Measurements from ENCODE around the gene IL17RD.
"Not testable (repeated sequence)": the region's sequence is repeated elsewhere in the genome, so short reads cannot be mapped to it uniquely, and the experiment has no call there.

The IL17RD gene

DNA sequence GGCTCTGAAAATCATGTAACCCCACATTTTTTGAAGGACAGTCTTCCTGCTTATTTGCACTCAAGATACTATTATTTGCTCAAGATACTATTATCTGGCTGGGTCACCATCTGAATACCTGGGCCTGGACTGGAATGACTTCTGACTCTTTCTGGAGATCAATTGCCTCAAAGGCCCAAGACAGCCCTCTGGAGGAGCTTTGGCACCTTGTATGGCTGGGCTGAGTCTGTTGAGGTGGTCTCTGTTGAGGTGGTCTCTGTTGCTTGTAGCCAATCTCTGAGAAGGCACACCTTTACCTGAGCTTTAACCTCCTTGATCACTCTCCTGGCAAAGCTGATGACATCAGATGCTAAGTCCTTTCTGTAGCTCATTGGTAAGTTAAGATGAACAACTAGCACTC, 71.7 kb downstream of the IL17RD start:
- DNase-seq (ENCODE audit: low read depth): no peak

DNA sequence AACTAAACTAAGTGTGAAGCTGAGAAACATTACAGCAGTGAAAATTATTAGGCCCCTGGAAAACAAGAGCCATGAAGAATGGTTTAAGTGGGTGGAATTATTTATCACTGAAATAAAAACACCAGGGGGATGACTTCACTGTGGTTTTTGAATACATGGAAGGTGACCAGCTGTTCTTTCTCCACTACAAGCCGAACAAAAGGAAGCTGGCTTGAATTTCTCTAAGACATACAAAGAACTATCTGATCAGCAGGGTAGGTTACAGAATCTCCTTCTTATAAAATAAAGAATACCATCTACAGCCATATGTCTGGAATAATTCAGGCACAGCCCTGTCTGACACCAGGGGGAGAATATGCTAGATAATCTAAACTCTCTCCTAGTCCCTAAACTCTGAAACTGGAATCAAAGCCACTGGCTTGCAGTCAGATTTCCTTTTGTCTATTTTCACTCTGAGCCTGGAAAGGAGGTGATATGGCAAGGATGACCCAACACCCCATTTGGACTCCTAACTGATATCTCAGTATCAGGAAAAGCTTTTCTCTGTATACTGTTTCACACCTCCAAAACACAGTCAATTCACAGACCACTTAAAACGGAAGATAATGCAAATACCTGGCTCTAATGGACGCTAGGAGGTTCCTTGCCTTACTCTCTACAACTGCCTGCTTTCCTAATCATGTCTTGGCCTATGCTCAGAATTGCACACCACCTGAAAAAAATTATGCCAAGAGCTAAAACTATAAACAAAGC, 73.5 kb downstream of the IL17RD start:
- DNase-seq (ENCODE audit: low read depth): no peak

DNA sequence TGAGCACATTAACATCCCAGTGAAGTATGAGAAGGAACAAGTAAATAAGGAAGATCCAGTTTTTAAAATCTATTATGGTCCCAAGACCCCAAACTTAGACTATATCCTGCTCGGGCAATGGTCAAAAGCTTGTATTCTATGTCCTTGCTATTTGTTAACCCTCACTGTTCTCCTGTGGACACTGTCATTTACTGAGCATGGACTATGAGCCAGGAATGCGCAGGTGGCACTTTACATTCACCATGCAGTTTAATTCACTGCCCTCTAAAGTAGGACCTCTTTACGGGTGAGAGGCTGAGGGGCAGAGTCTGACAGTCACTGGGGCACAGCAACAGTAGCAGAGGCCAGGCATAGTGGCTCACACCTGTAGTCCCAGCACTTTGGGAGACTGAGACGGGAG, 76.1 kb downstream of the IL17RD start:
- DNase-seq (ENCODE audit: low read depth): no peak

DNA sequence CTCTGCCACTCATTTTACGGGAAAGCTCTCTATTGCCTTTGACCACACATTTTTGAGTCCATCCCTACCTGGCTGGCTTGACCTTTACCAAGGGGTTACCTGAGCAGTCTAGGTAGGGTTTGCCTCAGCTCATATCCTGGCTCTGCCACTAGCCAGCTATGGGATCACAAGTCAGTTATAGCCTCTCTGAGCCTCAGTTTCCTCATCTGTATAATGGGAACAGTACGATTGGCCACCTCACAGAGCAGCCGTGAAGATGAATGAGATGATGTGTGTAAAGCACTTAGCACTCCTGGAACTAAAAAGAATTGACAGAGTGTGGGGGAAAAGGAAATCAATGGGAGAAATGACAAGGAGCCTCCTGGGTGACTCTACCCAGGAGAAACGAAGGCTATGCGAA, 76.7 kb downstream of the IL17RD start:
- DNase-seq (ENCODE audit: low read depth): no peak

DNA sequence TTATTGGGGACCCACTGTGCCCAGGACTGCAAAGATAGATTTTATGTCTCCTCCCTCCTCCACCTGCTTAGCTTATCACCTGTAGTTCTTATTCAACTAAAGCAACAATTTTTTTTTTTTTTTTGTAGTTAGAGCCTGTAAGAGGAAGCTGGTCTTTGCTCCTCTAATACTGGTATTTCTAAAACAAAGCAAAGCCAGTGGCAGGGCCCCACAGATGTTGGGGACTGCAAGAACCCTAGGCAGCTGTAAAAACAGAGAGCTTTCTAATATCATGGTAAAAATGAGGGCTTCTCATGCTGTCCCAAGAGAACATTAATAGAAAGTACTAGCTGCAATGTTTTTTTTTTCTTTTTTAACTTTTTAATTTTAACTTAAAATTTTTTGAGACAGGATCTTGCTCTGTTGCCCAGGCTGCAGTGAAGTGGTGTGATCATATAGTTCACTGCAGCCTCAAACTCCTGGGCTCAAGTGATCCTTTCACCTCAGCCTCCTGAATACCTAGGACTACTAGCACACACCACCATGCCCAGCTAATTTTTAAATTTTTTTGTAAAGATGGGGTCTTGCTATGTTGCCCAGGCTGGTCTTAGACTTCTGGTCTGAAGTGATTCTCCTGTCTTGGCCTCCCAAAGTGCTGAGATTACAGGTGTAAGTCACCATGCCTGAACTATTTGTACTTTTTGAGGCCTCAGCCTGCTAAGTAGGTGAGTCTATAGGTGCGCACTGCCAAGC, 77.6 kb downstream of the IL17RD start:
- no peak for DNase-seq (ENCODE audit: low read depth)

DNA sequence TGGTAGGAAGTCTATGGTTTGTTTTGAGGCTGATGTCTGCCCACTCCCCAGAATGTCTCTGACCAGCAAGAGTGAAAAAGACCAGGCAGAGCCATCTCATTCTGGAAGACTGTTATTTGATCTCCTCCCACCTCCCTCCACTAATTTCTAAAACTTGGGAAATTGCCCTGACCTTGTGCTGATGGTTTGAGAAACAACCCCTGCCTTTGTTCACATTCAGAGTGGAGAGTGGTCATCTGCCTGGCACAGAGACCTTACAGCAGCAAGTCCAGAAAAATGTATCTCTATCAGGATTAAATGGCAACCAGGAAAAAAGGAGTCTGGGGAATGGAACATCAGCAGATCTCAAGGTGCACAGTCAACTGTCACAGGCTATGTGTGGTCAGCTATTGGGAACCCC, 79.0 kb downstream of the IL17RD start:
- no peak for DNase-seq (ENCODE audit: low read depth)

DNA sequence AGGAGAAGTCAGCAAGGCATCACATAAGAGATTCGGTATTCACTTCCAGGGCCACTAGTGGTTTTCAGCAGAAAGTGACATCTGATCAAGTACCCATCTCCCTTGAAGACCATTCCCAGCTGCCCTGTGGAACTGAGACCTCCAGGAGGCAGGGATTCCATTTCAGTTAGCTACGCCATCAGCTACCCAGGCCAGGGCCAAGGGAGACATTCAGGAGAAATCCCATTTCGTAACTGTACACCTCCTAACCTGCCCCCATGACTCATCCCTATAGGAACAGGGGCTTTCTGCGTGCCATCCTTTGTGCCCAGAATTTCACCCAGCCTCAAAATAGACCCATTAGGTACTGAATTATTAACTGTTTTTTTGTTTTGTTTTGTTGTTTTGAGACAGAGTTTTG, 79.9 kb downstream of the IL17RD start:
- no peak for DNase-seq (ENCODE audit: low read depth)

DNA sequence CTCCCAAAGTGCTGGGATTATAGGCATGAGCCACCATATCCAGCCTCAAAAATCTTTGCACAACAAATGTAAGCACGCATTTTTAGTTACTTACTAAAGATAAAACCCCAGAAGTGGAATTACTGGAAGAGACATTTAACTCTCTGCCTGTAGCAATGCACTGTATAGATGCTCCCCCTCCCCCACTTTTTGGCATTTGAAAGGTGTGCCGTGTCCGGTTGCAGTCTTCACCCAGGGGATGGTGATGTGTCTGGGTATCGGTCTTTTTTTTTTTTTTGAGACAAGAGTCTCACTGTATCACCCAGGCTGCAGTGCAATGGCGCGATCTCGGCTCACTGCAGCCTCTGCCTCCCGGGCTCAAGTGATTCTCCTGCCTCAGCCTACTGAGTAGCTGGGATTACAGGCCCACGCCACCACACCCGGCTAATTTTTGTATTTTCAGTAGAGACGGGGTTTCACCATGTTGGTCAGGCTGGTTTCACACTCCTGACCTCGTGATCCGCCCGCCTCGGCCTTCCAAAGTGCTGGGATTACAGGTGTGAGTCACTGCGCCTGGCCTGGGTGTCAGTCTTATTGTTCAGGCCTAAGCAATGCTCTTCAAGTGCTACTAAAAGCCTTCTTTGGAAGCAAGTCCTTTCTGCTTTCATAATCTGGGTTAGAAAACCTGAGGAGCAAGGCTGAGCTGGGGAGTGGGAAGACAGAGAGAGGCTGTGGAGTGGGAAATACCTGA, 81.7 kb downstream of the IL17RD start:
- DNase-seq (ENCODE audit: low read depth): not testable (repeated sequence)

DNA sequence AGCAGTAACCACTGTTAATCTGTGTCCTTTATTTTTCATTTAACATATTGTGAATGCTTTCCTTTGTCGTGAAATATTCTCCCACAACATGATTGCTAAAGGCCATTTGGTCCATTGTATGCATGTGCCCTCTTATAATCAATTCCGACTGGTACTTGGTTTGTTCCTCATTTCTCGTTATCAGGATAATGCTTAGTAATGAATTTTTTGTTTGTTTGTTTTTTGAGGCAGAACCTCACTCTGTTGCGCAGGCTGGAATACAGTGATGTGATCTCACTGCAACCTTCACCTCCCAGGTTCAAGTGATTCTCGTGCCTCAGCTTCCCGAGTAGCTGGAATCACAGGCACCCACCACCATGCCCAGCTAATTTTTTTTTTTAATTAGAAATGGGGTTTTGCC, 82.7 kb downstream of the IL17RD start:
- no peak for DNase-seq (ENCODE audit: low read depth)

DNA sequence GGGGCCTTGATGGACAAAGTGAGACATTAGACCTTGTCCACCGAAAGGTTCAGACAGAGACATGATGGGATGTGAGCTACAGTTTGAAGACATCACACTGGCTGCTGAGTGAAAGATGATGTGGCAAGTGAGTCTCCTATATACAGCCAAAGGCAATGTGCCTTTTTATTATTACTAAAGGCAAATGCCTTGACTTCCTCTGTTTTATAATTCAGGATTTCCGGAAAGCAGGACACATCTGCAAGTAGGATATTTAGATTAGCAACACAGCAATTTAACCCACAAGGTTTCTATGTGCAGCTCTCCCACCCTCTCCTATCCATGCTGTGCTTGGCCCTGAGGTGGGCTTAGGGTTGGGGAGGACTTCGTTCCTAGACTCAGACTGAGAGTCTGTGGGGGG, 84.0 kb downstream of the IL17RD start:
- no peak for DNase-seq (ENCODE audit: low read depth)

DNA sequence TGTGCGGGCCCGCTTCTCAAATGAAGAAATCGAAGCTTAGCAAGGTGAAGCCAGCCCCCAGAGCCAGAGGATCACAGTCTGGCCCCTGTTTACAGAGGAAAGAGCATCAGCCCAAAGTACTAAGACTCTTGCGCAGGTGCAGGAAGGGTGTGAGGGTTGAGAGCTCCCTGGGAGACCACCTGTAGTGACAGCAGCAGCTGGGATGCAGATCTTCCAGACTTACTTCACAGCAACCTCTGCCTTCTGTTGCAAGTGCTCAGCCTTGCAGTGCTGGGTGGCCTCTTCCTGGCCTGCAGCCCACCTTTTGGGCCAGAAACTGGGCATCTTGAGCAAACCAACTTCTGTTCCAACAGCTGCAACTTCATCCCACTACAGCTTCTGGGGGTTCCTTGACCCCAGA, 85.0 kb downstream of the IL17RD start:
- no peak for DNase-seq (ENCODE audit: low read depth)

DNA sequence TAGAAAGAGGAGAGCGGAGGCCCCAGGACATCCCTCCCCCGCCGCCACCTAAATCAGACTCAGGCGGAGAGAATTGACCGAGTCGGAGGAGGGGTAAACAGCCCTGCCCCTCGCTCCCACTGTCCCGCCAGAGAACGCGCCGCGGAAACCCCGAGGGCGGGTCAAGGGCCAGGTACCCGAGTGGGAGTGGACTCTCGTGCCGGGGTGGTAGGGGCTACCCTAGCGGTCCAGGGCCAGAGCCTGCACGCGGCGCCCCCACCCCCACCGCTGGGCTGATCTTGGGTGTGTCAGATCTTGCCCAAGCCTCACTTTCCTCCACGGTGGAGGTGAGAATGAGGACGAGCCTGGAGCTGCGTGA, 85.7 kb downstream of the IL17RD start:
- DNase-seq (ENCODE audit: low read depth): no peak

DNA sequence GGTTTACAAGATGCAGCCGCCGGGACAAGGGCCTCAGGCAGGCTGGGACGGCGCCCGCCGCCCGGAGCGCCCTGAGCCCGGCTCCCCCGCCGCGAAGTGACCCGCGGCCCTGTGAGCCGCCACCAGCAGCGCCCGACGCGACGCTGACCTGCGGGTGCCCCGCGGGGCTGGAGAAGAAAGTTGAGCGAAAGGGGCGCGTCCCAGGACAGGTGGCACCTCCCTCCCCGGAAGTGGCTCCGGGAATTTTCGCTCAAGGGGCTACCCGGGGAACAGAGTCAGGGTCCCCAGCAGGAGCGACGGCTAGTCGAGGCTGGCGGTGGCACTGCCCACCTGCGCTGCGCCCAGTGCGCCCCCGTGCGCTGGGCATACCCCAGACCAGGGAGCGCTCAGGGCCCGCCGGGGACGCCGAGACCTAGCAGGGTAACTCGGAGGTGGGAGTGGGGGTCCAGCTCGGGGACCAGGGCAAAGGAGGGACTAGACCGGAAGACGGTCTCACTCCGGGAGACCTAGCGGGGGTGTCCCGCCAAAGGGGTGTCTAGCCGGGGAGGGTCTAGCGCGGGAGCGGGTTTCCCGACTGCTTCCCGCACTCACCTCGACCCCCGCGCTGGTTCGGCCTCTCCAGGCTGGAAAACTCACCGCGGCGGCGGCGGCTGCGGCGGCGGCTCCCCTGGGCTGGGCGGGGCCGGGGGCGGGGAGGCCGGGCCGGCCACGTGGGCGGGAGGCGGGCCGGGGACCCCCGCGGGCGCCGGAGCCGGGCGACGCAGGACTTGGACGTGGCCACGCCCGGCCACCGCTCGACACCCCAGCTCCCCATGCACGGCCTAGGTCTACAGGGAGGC, 86.3 kb downstream of the IL17RD start:
- no peak for DNase-seq (ENCODE audit: low read depth)

DNA sequence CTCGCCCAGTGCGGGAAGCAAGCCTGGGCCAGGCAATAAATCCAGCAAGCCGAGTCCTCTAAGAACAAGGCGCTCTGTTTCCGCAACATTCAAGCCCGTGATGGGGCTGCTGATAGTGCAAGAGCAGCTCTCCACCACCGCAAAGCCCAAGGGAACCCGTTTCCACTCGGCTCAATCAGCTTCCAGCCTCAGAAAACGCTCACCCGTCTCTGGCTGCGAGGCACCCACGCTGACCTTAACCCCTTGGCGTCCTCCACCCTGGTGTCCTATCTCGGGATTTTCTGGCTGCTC, 86.9 kb downstream of the IL17RD start:
- DNase-seq (ENCODE audit: low read depth): no peak

DNA sequence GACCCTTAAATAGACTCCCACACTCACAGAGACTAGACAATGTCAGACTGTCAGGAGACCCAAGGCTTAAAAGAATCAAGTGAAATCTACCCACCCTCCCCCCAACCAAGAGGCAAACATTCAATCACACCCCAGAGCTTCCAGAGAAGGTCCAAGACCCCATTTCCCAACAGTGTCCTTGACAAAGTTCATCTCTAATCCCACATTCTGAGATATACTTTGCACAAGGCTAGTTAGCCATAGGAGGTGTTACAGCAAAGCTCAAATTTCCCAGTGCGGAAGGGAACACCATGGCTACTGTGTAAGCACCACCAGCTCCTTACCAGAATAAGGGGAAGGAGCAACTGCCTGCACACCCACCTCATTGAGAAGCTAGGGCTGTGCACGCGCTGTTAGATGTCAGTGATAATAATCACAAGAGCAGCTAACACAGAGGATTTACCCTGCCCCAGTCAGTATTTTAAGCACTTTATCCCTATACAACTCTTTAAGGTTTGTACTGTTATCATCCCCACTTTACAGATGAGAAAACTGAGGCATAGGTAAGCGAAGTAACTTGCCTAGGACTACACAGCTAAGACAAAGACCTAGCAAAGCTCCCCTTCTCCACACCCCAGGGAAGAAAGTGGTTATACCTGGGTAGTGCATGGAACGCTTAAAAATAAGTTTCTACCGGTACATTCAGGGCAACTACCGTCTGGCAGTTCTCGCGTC, 87.4 kb downstream of the IL17RD start:
- DNase-seq (ENCODE audit: low read depth): no peak

DNA sequence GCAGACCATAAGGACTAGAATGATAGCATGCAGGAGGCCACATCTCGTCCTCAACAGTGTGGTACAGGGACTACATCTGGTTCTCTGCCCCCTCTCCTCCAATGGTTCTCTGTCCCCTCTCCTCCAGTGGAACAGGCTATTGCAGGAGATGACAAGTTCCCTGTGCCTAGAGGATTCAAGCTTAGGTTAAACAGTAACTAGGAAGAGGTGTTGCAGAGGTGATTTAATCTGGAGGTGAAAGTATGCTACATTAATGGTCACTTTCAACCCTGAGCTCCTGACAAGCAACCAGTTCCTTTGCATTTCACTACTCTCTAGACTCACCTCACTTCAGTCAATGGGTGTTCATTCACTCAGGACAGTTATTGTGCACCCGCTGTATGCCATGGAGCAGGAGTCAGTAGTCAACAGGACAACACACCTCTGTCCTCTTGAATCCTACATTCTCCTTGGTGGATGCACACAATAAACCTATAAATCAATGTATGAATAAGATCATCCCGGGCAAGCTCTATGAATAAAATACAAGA, 88.7 kb downstream of the IL17RD start:
- DNase-seq (ENCODE audit: low read depth): no peak

DNA sequence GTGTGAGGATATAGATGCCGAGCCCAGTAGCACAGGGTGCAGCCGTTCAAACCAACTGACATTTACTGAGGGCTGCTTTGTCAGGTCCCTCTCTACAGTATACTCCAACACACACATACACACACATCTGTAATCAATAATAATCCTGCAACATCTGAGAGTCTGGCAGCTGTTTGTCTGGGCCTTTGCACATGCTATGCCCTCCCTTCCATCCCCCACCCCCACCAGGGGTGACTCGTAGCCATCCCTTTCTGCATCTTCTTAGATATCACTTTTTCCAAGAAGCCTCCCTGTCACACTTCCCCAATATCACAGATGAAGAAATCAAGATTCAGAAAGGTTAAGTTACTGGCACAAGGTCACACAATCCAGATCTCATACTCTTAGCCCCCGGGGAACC, 91.0 kb downstream of the IL17RD start:
- no peak for DNase-seq (ENCODE audit: low read depth)

DNA sequence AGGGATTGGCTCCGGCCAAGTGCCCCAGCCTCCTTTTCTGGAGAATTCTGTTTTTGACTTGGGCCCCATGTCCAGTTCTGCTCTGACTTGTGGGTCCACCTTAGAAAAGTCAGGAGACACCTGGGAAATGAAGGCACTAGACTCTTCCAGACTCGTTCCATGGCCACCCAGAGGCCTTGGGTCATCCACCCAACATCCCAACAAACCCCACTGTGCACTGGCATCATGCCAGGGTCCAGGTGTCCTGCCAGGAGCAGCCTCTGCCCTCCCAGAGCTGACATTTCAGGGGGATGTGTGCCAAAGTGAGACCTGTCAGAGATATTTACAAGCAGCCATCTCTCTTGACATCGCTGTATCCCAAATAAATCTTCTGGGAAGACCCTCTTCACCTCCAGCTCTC, 91.5 kb downstream of the IL17RD start:
- DNase-seq (ENCODE audit: low read depth): no peak

DNA sequence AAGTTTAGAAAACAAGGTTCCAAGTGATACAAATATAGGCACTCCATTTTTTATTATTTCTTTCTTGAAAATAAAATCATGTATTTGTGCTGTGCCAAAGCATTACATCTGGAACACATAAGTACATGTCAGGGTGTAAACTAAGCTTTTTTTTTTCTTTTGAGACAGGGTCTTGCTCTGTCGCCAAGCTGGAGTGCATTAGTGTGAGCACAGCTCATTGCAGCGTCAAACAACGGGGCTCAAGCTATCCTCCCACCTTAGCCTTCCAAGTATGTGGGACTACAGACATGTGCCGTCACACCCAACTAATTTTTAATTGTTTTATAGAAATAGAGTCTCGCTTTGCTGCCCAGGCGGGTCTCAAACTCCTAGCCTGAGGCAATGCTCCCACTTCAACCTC, 95.7 kb downstream of the IL17RD start:
- no peak for DNase-seq (ENCODE audit: low read depth)

DNA sequence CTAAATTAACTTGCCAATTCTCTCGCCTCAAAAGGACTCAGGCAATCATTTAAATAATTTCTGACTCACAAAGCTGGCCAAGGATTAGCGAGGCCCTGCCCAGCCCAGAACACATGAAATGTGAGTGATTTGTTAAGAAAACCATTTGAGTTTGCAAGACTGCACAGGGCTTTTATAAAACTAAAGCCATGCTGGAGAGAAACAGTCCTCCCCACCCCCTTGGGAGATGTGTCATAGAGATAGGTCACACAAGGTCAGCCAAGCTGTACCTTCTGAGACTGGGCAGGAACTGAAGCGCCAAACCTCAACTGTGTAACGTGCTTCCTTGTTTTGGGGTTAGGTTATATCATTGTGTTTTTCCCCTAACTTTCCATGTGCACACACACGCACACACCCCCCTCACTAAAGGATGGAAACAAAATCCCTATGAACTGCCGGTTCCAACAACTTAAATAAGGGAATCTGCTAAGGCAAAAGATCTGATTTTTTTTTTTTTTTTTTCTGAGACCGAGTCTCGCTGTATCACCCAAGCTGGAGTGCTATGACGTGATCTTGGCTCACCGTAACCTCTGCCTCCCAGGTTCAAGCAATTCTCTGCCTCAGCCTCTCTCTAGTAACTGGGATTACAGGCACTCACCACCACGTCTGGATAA, 96.6 kb downstream of the IL17RD start:
- DNase-seq (ENCODE audit: low read depth): no peak

DNA sequence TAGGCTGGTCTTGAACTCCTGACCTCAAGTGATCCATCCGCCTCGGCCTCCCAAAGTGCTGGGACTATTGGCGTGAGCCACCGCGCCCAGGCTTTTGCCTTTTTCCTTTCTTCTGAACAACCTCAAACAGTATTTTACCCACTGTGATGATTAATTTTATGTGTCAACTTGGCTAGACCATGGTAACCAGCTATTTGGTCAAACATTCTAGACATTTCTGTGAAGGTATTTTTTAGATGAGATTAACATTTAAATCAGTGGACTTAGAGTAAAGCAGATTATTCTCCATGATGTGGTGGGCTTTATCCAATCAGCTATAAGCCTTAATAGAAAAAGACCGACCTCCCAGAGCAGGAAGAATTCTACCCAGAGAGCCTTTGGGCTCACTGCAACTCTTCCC, 98.7 kb downstream of the IL17RD start:
- DNase-seq (ENCODE audit: low read depth): no peak

Measured in CMK (cell line).